K562 (cell line): Measurements from ENCODE around the gene ZNF775. TPM values are rescaled to one million over a fixed set of nuclear protein-coding genes. Genes with fewer than 3 reads are reported as not detected.

Experiments used
- EZH2 ChIP-seq: IDR thresholded peaks from 2 replicates; pipeline ENCODE4 v1.6.1; 2012; ENCODE audit warnings: low read depth, mild to moderate bottlenecking, inconsistent platforms, low read length, borderline replicate concordance
- GTF2E2 ChIP-seq: fragments of 200-800 bp; sonication (Bioruptor generic); IDR thresholded peaks from 2 replicates; pipeline ENCODE4 v1.6.1; 2016; ENCODE audit warnings: missing genetic modification characterization, missing compliant biosample characterization
- JUN ChIP-seq, 2 experiments: sonication (generic) in 1 of 2; formaldehyde crosslinking in 1 of 2; IDR thresholded peaks; 2 replicates each; pipeline versions ENCODE4 v1.6.1 to v1.8.0; 2012 to 2022; ENCODE audit warnings: borderline replicate concordance in 2 of 2, mild to moderate bottlenecking in 2 of 2, improper control_type of control experiment in 1 of 2, low read depth in 1 of 2, low read length in 1 of 2, missing genetic modification reagents in 1 of 2
- KLF16 ChIP-seq: IDR thresholded peaks from 2 replicates; pipeline ENCODE4 v1.6.1; 2016; ENCODE audit warnings: antibody characterized with exemption
- MAFK ChIP-seq: IDR thresholded peaks from 2 replicates; pipeline ENCODE4 v1.6.1; 2011; ENCODE audit warnings: low read length, improper control_type of control experiment
- PPARD ChIP-seq: fragments of 250-450 bp; sonication (Bioruptor Pico); IDR thresholded peaks from 2 replicates; pipeline ENCODE4 v1.8.0; 2022; ENCODE audit warnings: inconsistent platforms, mild to moderate bottlenecking, moderate library complexity
- RBFOX2 ChIP-seq: fragments of 200-400 bp; formaldehyde crosslinking; IDR thresholded peaks from 2 replicates; pipeline ENCODE4 v1.6.1; 2017; ENCODE audit warnings: low read depth, mild to moderate bottlenecking, low read length, moderate library complexity
- RBM25 ChIP-seq: fragments of 200-400 bp; formaldehyde crosslinking; IDR thresholded peaks from 2 replicates; pipeline ENCODE4 v1.6.1; 2018; ENCODE audit warnings: low read length, low read depth, moderate library complexity; ENCODE audit not compliant: severe bottlenecking
- RHOXF2B ChIP-seq: fragments of 250-450 bp; sonication (Bioruptor Pico); conservative IDR thresholded peaks from 2 replicates; pipeline ENCODE4 v1.5.1; 2021
- SMARCE1 ChIP-seq: fragments of 450-650 bp; IDR thresholded peaks from 2 replicates; pipeline ENCODE4 v1.7.1; 2016; ENCODE audit warnings: mild to moderate bottlenecking
- TEAD4 ChIP-seq, 2 experiments: sonication (generic) in 1 of 2; formaldehyde crosslinking in 1 of 2; IDR thresholded peaks; 2 replicates each; pipeline versions ENCODE4 v1.6.1 to v1.8.0; 2012 to 2022; ENCODE audit warnings: borderline replicate concordance in 1 of 2, inconsistent platforms in 1 of 2, low read length in 1 of 2, mild to moderate bottlenecking in 1 of 2, missing genetic modification reagents in 1 of 2
- THRAP3 ChIP-seq: fragments of 450-650 bp; IDR thresholded peaks from 2 replicates; pipeline ENCODE4 v1.6.1; 2016; ENCODE audit warnings: mild to moderate bottlenecking, inconsistent platforms, borderline replicate concordance
- ZFP36 ChIP-seq: fragments of 150-350 bp; IDR thresholded peaks from 2 replicates; pipeline ENCODE4 v1.6.1; 2018; ENCODE audit warnings: low read length, low read depth; ENCODE audit not compliant: partially characterized antibody
- ZNF217 ChIP-seq: sonication (generic); formaldehyde crosslinking; IDR thresholded peaks from 2 replicates; pipeline ENCODE4 v1.8.0; 2022; ENCODE audit warnings: mild to moderate bottlenecking, missing genetic modification reagents
- ZNF24 ChIP-seq: fragments of 450-650 bp; IDR thresholded peaks from 2 replicates; pipeline ENCODE4 v1.6.1; 2016
- polyA plus RNA-seq, 8 experiments: library from polyadenylated mRNA; depleted of rRNA in 4 of 8; stranded (reverse) in 5 of 8; unstranded in 3 of 8; fragments of >200 nt; fragmentation: Nextera tagmentation in 2 of 8; fragmentation: Illumina TruSeq in 1 of 8; extraction: Ambion mirVana in 2 of 8; extraction: Trizol in 1 of 8; gene quantifications; 2 replicates each; pipeline versions ENCODE4 v1.2.1 to v1.2.3, GENCODE V29; 2011 to 2014; ENCODE audit warnings: inconsistent platforms in 1 of 8, missing spikeins in 1 of 8
- total RNA-seq, 7 experiments: library from RNA; depleted of rRNA in 6 of 7; stranded (reverse); fragments of >200 nt in 6 of 7; fragmentation: Illumina TruSeq in 2 of 7; extraction: Trizol in 2 of 7; gene quantifications; 2 replicates each; pipeline versions ENCODE4 v1.2.1 to v1.2.3, GENCODE V29; 2011 to 2021; ENCODE audit warnings: low replicate concordance in 1 of 7
- TF ChIP-seq, protein P1 (sequence below), 2 experiments: IDR thresholded peaks in 1 of 2; conservative IDR thresholded peaks in 1 of 2; 2 replicates each; pipeline ENCODE4 v1.6.1; 2016; ENCODE audit warnings: low read depth in 2 of 2, mild to moderate bottlenecking in 1 of 2, missing compliant biosample characterization in 1 of 2, missing genetic modification characterization in 1 of 2, moderate library complexity in 1 of 2
- TF ChIP-seq, protein P2 (sequence below): fragments of 200-800 bp; sonication (Bioruptor generic); IDR thresholded peaks from 2 replicates; pipeline ENCODE4 v1.6.1; 2017; ENCODE audit warnings: missing genetic modification characterization, missing compliant biosample characterization
- TF ChIP-seq, protein P3 (sequence below), 3 experiments: IDR thresholded peaks in 2 of 3; conservative IDR thresholded peaks in 1 of 3; 2 replicates each; pipeline ENCODE4 v1.5.1; 2011 to 2012; ENCODE audit warnings: low read length in 3 of 3, mild to moderate bottlenecking in 3 of 3, control low read depth in 2 of 3, improper control_type of control experiment in 1 of 3, inconsistent platforms in 1 of 3, low read depth in 1 of 3, mixed read lengths in 1 of 3, moderate library complexity in 1 of 3; ENCODE audit not compliant: insufficient read depth in 2 of 3
- TF ChIP-seq, protein P4 (sequence below): fragments of 450-650 bp; formaldehyde crosslinking; IDR thresholded peaks from 2 replicates; pipeline ENCODE4 v1.4.0; 2022; ENCODE audit warnings: missing genetic modification characterization

The ZNF775 gene
- total and polyA plus RNA-seq, 9 of the 15 experiments (the other 6 are each of a cell fraction or from before 2014, with no cell fraction given): 0.04 to 18.7 (median 4.9) TPM

DNA sequence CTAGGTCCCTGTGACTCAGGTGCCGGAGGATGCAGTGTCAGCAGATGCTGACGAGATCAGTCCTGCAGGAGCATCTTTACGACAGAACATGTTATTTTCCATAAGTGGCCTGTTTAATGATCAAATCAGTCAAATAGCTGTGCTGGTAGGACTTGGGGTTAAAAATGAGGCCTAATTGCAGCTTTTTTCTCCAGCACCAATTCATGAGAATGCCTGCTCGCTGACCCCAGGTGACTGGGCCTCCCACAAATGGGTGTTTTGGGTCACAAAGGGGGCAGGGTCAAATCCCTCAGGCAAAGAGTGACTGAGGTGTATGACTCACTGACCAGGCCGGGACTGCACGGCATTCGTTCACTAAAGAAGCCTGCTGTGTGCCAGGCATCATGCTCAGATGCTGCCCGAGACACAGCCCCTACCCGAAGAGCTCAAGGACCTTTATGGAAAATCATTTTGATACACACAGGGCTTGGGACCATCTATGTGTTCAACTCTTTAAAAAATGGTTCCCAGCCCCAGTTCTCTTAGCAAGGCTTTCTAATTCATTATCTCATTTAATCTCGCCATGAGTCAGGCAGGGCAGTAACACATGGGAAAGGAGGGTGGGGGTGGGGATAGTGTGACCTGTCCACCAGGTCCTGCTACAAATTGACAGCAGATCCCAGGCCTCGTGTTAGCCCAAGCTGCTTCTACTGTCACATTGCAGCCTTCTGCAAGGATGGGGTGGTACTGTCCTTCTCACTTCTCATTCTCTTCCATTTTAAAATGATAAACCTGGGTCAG lies 21.1 kb downstream of the ZNF775 start (continued):
- TF ChIP-seq GTF2E2 (no peak; the same call in 1 of the 2 replicates), ZNF24 (peak; percentile 98), MAFK (peak; percentile 75), EZH2 (no peak), THRAP3 (no peak), KLF16 (no peak), PPARD (CRISPR knock-in tag) (no peak), RHOXF2B (0 out of 2 replicates have a peak, but pooled peaks have one; percentile 47), RBM25 (no peak), ZNF217 (CRISPR knock-in tag) (no peak), ZFP36 (no peak), RBFOX2 (no peak), SMARCE1 (peak; percentile 97), TEAD4 (IDR thresholded peaks at IDR 0.05; ENCODE audit: low read length) (no peak; the same call in 1 of the 2 replicates), TEAD4 (CRISPR knock-in tag; IDR thresholded peaks at IDR 0.05; ENCODE audit: borderline replicate concordance) (no peak), JUN (IDR thresholded peaks at IDR 0.05; ENCODE audit: borderline replicate concordance, low read depth, low read length) (peak; percentile 93), JUN (CRISPR knock-in tag; IDR thresholded peaks at IDR 0.05; ENCODE audit: borderline replicate concordance) (no peak)
- TF ChIP-seq, protein P1, sequence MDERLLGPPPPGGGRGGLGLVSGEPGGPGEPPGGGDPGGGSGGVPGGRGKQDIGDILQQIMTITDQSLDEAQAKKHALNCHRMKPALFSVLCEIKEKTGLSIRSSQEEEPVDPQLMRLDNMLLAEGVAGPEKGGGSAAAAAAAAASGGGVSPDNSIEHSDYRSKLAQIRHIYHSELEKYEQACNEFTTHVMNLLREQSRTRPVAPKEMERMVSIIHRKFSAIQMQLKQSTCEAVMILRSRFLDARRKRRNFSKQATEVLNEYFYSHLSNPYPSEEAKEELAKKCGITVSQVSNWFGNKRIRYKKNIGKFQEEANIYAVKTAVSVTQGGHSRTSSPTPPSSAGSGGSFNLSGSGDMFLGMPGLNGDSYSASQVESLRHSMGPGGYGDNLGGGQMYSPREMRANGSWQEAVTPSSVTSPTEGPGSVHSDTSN (CRISPR knock-in tag; IDR thresholded peaks at IDR 0.05; ENCODE audit: low read depth): no peak
- TF ChIP-seq, protein P1 (tag; conservative IDR thresholded peaks at IDR 0.05; ENCODE audit: low read depth): 0 out of 2 replicates have a peak, but pooled peaks have one; percentile 17
- TF ChIP-seq, protein P2, sequence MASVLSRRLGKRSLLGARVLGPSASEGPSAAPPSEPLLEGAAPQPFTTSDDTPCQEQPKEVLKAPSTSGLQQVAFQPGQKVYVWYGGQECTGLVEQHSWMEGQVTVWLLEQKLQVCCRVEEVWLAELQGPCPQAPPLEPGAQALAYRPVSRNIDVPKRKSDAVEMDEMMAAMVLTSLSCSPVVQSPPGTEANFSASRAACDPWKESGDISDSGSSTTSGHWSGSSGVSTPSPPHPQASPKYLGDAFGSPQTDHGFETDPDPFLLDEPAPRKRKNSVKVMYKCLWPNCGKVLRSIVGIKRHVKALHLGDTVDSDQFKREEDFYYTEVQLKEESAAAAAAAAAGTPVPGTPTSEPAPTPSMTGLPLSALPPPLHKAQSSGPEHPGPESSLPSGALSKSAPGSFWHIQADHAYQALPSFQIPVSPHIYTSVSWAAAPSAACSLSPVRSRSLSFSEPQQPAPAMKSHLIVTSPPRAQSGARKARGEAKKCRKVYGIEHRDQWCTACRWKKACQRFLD (CRISPR knock-in tag): peak; percentile 57; the same call in 1 of the 2 replicates
- TF ChIP-seq, protein P3, sequence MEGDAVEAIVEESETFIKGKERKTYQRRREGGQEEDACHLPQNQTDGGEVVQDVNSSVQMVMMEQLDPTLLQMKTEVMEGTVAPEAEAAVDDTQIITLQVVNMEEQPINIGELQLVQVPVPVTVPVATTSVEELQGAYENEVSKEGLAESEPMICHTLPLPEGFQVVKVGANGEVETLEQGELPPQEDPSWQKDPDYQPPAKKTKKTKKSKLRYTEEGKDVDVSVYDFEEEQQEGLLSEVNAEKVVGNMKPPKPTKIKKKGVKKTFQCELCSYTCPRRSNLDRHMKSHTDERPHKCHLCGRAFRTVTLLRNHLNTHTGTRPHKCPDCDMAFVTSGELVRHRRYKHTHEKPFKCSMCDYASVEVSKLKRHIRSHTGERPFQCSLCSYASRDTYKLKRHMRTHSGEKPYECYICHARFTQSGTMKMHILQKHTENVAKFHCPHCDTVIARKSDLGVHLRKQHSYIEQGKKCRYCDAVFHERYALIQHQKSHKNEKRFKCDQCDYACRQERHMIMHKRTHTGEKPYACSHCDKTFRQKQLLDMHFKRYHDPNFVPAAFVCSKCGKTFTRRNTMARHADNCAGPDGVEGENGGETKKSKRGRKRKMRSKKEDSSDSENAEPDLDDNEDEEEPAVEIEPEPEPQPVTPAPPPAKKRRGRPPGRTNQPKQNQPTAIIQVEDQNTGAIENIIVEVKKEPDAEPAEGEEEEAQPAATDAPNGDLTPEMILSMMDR (IDR thresholded peaks at IDR 0.05 in 2 of 3, conservative IDR thresholded peaks at IDR 0.05 in 1 of 3; ENCODE audit: insufficient read depth in 2 of 3, low read depth in 1 of 3, low read length in 3 of 3): no peak
- TF ChIP-seq, protein P4, sequence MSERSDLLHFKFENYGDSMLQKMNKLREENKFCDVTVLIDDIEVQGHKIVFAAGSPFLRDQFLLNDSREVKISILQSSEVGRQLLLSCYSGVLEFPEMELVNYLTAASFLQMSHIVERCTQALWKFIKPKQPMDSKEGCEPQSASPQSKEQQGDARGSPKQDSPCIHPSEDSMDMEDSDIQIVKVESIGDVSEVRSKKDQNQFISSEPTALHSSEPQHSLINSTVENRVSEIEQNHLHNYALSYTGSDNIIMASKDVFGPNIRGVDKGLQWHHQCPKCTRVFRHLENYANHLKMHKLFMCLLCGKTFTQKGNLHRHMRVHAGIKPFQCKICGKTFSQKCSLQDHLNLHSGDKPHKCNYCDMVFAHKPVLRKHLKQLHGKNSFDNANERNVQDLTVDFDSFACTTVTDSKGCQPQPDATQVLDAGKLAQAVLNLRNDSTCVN: no peak
